Colonic mucosa (tissue), 4 donors: Measurements from ENCODE around the gene COPS9. TPM values are rescaled to one million over a fixed set of nuclear protein-coding genes. Genes with fewer than 3 reads are reported as not detected.

Source experiments
- DNase-seq: peaks from one replicate; pipeline ENCODE4 v3.0.0-alpha.2; 2020
- H3K27ac ChIP-seq: fragments of 200-600 bp; one replicate; pipeline ENCODE4 v1.8.0; 2021
- H3K27me3 ChIP-seq: fragments of 200-600 bp; one replicate; pipeline ENCODE4 v1.8.0; 2021
- H3K36me3 ChIP-seq: fragments of 200-600 bp; one replicate; pipeline ENCODE4 v1.8.0; 2021
- H3K4me1 ChIP-seq: fragments of 200-600 bp; one replicate; pipeline ENCODE4 v1.8.0; 2021; ENCODE audit warnings: mild to moderate bottlenecking
- H3K4me3 ChIP-seq: fragments of 200-600 bp; one replicate; pipeline ENCODE4 v1.8.0; 2021
- H3K9ac ChIP-seq, 2 donors: one replicate each; pipeline ENCODE4 v1.7.0; 2013; ENCODE audit warnings: control low read depth in 2 of 2, low read depth in 2 of 2, low read length in 2 of 2
- H3K9me3 ChIP-seq: fragments of 200-600 bp; one replicate; pipeline ENCODE4 v1.8.0; 2021
- intact Hi-C: fragments of 100-400 bp; cut with DNase I; formaldehyde crosslinking; loops from one replicate; pipeline ENCODE4 v1.14.1; 2022
- total RNA-seq, 2 donors: library from RNA; stranded (reverse); fragmentation: NEBNext Ultra II Directional in 1 of 2; extraction: Animal tissue kit (Norgen Biotek cat#: 25700) in 1 of 2; gene quantifications; one replicate each; pipeline ENCODE4 v1.2.1, GENCODE V29; 2021
- TF ChIP-seq, protein P1 (sequence below): fragments of 200-600 bp; IDR thresholded peaks from one replicate; pipeline ENCODE4 v1.8.0; 2022; ENCODE audit warnings: antibody characterized with exemption, mild to moderate bottlenecking
- donor health status: healthy.
- donor health status: DM: no; HTN: no; CAD: no.
- donor health status: DM: no; HTN: no; CAD: no.

The COPS9 gene
- total RNA-seq, 2 donors from 2014 or later, result 119 to 169 TPM

DNA sequence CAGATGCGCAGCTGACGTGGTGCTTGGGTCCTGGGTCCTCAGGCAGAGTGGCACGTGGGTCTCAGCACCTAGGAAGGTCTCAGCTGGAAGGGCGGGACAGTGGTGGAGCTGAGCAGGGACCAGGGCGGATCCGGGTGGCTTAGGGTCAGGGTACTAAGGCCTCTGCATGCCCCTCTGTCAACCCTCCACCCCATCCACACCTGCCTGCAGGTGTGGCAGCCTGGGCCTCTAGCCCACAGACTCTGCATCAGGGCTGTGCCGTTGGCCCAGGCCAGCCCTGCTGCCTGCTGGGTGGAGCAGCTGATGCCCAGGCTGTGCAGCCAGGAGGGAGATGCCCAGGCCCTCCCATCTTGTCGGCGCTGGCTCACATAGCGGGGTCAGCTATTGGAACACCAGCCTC is 28.9 kb upstream of the COPS9 start:
- H3K27ac ChIP-seq, result no peak overlapping the region
- H3K9ac ChIP-seq, result no peak overlapping the region
- no peak for DNase-seq
- H3K36me3 ChIP-seq, result no peaks in the 10 kb centered on the region
- H3K27me3 ChIP-seq, result no peaks in the 10 kb centered on the region
- TF ChIP-seq, protein P1, sequence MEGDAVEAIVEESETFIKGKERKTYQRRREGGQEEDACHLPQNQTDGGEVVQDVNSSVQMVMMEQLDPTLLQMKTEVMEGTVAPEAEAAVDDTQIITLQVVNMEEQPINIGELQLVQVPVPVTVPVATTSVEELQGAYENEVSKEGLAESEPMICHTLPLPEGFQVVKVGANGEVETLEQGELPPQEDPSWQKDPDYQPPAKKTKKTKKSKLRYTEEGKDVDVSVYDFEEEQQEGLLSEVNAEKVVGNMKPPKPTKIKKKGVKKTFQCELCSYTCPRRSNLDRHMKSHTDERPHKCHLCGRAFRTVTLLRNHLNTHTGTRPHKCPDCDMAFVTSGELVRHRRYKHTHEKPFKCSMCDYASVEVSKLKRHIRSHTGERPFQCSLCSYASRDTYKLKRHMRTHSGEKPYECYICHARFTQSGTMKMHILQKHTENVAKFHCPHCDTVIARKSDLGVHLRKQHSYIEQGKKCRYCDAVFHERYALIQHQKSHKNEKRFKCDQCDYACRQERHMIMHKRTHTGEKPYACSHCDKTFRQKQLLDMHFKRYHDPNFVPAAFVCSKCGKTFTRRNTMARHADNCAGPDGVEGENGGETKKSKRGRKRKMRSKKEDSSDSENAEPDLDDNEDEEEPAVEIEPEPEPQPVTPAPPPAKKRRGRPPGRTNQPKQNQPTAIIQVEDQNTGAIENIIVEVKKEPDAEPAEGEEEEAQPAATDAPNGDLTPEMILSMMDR, result no peak
- intact Hi-C loops, result no loop called here
- no peak overlapping the region for H3K4me3 ChIP-seq
- H3K9me3 ChIP-seq, result no peaks in the 10 kb centered on the region
- no peaks in the 10 kb centered on the region for H3K4me1 ChIP-seq

DNA sequence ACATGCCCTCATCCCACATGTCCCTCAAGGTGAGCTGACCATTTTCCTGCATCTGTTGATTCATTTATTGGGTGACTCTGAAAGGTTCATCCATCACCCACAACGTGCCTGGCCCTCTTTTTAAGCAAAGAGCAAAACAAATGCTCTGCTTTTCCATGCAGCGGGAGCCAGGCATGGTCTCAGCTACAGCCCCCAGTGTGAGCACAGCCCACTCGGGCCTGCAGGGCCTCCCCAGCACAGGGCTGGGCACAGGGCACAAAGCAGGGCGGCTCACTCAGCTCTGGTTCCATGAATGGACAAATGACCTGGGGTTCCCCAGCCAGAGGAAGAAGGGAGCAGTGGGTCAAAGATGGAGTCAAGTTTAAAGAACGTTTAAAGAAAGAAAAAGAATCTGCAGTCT is 28.5 kb upstream of the COPS9 start:
- DNase-seq, result no peak
- Histone ChIP-seq H3K27me3 (no peaks in the 10 kb centered on the region), H3K27ac (no peak overlapping the region), H3K4me1 (no peaks in the 10 kb centered on the region), H3K9me3 (no peaks in the 10 kb centered on the region), H3K9ac (no peak overlapping the region), H3K36me3 (no peaks in the 10 kb centered on the region), H3K4me3 (no peak overlapping the region)
- TF ChIP-seq, protein P1, result no peak
- intact Hi-C loops, result no loop called here

DNA sequence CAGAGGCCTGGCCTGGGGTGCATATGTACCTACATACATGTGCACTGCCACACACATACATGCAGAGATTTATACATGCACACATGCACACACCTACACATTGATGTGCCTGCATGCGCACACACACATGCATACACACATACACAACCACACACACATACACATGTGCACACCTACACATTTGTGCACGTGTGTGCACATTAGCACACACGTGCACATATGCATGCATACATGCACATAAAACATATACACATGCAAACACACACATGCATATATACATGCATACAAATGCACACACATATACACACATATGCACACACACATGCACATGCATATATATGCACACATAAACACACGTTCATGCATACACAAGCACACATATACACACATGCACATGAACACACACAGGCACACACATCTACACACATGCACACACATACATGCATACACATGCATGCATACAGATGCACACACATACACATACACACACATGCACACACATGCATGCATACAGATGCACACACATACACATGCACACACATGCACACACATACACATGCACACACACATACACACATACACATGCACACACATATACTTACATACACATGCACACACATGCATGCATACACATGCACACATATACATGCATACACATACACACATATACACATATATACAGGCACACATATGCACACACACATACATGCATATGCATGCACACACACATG is 27.9 kb upstream of the COPS9 start:
- H3K36me3 ChIP-seq, result no peaks in the 10 kb centered on the region
- H3K9me3 ChIP-seq, result no peaks in the 10 kb centered on the region
- H3K4me3 ChIP-seq, result no peak overlapping the region
- H3K9ac ChIP-seq, result no peak overlapping the region
- DNase-seq, result no peak
- no peaks in the 10 kb centered on the region for H3K4me1 ChIP-seq
- no peaks in the 10 kb centered on the region for H3K27me3 ChIP-seq
- intact Hi-C loops, result no loop called here
- TF ChIP-seq, protein P1, result no peak
- H3K27ac ChIP-seq, result no peak overlapping the region

DNA sequence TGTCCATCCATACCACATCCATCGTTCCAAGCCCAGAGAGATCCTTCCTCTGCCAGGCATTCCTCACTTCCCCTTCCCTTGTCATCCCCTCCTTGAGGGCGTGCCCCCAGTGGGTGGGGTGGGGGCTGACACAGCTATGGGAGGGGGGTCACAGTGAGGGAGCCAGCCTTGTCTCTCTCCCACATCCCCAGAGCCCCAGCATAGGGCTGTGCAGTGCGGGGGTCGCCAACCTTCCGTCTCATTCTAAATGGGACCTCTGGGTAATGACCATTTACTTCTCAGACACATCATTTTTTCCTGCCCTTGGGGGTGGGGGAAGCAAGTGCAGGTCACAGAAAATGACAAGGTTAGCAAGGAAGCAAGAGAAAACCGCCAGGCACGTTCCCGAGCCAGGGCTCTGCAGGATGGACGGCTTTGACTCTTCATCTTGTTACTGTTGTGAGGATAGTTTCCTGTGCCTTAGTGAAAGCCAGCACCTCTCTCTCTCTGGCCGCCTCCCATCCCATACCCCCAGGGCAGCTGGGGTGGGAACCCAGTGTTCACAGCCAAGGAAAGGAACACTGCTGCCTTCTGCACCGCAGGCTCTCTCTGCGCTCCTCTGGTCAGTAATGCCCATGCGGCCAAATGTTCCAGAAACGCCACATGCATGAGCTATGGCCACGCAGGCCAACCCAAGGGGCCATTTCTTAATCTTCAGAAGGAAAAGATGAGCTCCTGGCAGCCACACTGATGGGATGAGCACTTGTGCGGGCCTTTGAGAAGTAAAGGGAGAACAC is 27.0 kb upstream of the COPS9 start:
- Histone ChIP-seq H3K9me3 (no peaks in the 10 kb centered on the region), H3K36me3 (no peaks in the 10 kb centered on the region), H3K4me3 (no peak overlapping the region), H3K4me1 (no peaks in the 10 kb centered on the region), H3K27me3 (no peaks in the 10 kb centered on the region), H3K9ac (no peak overlapping the region), H3K27ac (no peak overlapping the region)
- intact Hi-C loops, result no loop called here
- no peak for DNase-seq
- TF ChIP-seq, protein P1, result no peak

DNA sequence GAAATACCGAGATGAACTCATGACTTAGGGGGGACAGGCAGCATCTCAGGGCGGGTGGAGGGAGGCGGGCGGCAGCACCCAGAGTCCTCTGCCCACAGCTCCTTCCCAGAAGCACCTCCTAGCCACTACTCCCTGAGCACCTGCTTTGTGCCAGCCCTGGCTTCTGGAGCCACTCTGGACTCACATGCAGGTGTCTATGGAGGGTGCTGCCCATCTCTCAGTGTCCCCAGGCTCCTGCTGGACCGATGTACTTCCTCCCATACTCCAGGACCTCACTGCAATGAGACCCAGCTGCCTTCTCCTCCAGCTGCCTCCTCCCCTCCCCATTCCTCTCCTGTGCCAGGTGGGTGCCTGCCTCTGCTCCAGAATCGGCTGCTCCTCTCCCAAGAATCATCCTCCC is 26.4 kb upstream of the COPS9 start:
- Histone ChIP-seq H3K9me3 (no peaks in the 10 kb centered on the region), H3K36me3 (no peaks in the 10 kb centered on the region), H3K27me3 (no peaks in the 10 kb centered on the region), H3K4me3 (no peak overlapping the region), H3K27ac (no peak overlapping the region), H3K4me1 (no peaks in the 10 kb centered on the region), H3K9ac (no peak overlapping the region)
- intact Hi-C loops, result no loop called here
- DNase-seq, result no peak
- TF ChIP-seq, protein P1, result no peak
